ENCODE measurements around the gene DPY19L3. TPM values are rescaled to one million over a fixed set of nuclear protein-coding genes. Genes with fewer than 3 reads are reported as not detected.
A peak's percentile ranks its signal among the peaks of the same experiment; 100 is the strongest.

The DPY19L3 gene
- total RNA-seq, 4 donors from 2014 or later: 12.9 to 34.1 (median 18.5) TPM

GRCh38 chr19:32367063-32367462, 38.5 kb upstream of the DPY19L3 start:
- Histone ChIP-seq H3K36me3 (peaks cover 0 to 29% of the 10 kb centered on the region in 2 donors), H3K9me3 (no peaks in the 10 kb centered on the region), H3K27me3 (no peaks in the 10 kb centered on the region), H3K4me3 (no peak overlapping the region), H3K27ac (no peak overlapping the region), H3K4me1 (peaks cover 8 to 37% (median 12%) of the 10 kb centered on the region in 3 donors)
- ATAC-seq: no peak
- WGBS, 2 donors (ENCODE audit: low coverage in 1 of 2): 88 to 93% methylated on average over 5 to 6 of the region's 6 CpGs
- no peak for TF ChIP-seq EP300 (IDR thresholded peaks at IDR 0.05)
- no peak for TF ChIP-seq POLR2A (IDR thresholded peaks at IDR 0.05)
- no peak for TF ChIP-seq POLR2AphosphoS5 (IDR thresholded peaks at IDR 0.05)
- TF ChIP-seq, protein P1, sequence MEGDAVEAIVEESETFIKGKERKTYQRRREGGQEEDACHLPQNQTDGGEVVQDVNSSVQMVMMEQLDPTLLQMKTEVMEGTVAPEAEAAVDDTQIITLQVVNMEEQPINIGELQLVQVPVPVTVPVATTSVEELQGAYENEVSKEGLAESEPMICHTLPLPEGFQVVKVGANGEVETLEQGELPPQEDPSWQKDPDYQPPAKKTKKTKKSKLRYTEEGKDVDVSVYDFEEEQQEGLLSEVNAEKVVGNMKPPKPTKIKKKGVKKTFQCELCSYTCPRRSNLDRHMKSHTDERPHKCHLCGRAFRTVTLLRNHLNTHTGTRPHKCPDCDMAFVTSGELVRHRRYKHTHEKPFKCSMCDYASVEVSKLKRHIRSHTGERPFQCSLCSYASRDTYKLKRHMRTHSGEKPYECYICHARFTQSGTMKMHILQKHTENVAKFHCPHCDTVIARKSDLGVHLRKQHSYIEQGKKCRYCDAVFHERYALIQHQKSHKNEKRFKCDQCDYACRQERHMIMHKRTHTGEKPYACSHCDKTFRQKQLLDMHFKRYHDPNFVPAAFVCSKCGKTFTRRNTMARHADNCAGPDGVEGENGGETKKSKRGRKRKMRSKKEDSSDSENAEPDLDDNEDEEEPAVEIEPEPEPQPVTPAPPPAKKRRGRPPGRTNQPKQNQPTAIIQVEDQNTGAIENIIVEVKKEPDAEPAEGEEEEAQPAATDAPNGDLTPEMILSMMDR (IDR thresholded peaks at IDR 0.05): no peak

GRCh38 chr19:32367948-32368536, 37.5 kb upstream of the DPY19L3 start:
- H3K4me1 ChIP-seq: peaks cover 3 to 27% (median 10%) of the 10 kb centered on the region in 3 donors
- H3K9me3 ChIP-seq: no peaks in the 10 kb centered on the region
- H3K4me3 ChIP-seq: no peak overlapping the region
- H3K27me3 ChIP-seq: no peaks in the 10 kb centered on the region
- peaks cover 3 to 34% of the 10 kb centered on the region in 2 donors for H3K36me3 ChIP-seq
- 100% methylated on average over 3 of the region's 3 CpGs; no CpG with 5 or more reads in 1 of the 2 donors for WGBS, 2 donors (ENCODE audit: low coverage in 1 of 2)
- ATAC-seq: no peak
- no peak overlapping the region for H3K27ac ChIP-seq
- no peak for TF ChIP-seq EP300 (IDR thresholded peaks at IDR 0.05)
- no peak for TF ChIP-seq POLR2AphosphoS5 (IDR thresholded peaks at IDR 0.05)
- TF ChIP-seq POLR2A (IDR thresholded peaks at IDR 0.05): no peak
- TF ChIP-seq, protein P1 (IDR thresholded peaks at IDR 0.05): no peak

GRCh38 chr19:32368787-32369186, 36.8 kb upstream of the DPY19L3 start:
- peaks cover 0 to 26% (median 2%) of the 10 kb centered on the region in 3 donors for H3K4me1 ChIP-seq
- no peak for ATAC-seq
- no peak overlapping the region for H3K4me3 ChIP-seq
- H3K27me3 ChIP-seq: no peaks in the 10 kb centered on the region
- TF ChIP-seq EP300 (IDR thresholded peaks at IDR 0.05): no peak
- no peak for TF ChIP-seq POLR2AphosphoS5 (IDR thresholded peaks at IDR 0.05)
- TF ChIP-seq, protein P1 (IDR thresholded peaks at IDR 0.05): no peak
- TF ChIP-seq POLR2A (IDR thresholded peaks at IDR 0.05): no peak
- H3K36me3 ChIP-seq: peaks cover 3 to 31% of the 10 kb centered on the region in 2 donors
- 83 to 100% methylated on average over 2 of the region's 2 CpGs for WGBS, 2 donors (ENCODE audit: low coverage in 1 of 2)
- H3K9me3 ChIP-seq: no peaks in the 10 kb centered on the region
- H3K27ac ChIP-seq: no peak overlapping the region

GRCh38 chr19:32372726-32373517, 32.6 kb upstream of the DPY19L3 start:
- ATAC-seq: no peak
- TF ChIP-seq, protein P1 (IDR thresholded peaks at IDR 0.05): no peak
- TF ChIP-seq POLR2AphosphoS5 (IDR thresholded peaks at IDR 0.05): no peak
- no peak for TF ChIP-seq POLR2A (IDR thresholded peaks at IDR 0.05)
- TF ChIP-seq EP300 (IDR thresholded peaks at IDR 0.05): no peak
- Histone ChIP-seq H3K4me1 (peaks cover 0 to 23% (median 0%) of the 10 kb centered on the region in 3 donors), H3K4me3 (no peak overlapping the region), H3K27me3 (no peaks in the 10 kb centered on the region), H3K9me3 (no peaks in the 10 kb centered on the region), H3K27ac (peak overlapping the region; percentile 15 to 59 (median 49)), H3K36me3 (peaks cover 3 to 50% of the 10 kb centered on the region in 2 donors)
- 87 to 90% methylated on average over 6 of the region's 7 CpGs for WGBS, 2 donors (ENCODE audit: low coverage in 1 of 2)
